22Rv1 (cell line): ENCODE results near the gene OR1K1.

Experiments used
- CTCF ChIP-seq: fragments of 450-650 bp; IDR thresholded peaks from 2 replicates; pipeline ENCODE4 v1.5.1; 2017; ENCODE audit warnings: mild to moderate bottlenecking
- ZFX ChIP-seq: fragments of 450-650 bp; IDR thresholded peaks from 2 replicates; pipeline ENCODE4 v1.6.1; 2017; ENCODE audit warnings: antibody characterized with exemption, borderline replicate concordance

DNA sequence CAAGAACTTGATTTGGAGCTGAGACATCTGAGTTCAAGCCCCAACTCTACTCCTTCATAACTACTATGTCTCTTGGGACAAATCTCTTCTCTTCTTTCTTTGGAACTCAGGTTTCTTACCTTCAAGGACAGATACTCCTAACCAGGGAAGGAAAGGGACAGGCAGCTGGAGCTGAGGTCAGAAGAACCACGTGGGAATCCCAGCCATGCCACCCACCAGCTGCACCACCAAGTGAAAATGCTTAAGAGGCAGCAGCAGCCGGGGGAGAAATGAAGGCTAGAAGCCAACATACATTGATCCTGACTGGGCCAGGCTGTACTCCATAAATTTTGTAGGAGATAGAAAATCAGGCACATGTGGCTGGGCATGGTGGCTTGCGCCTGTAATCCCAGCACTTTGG lies 20.7 kb upstream of the OR1K1 start:
- TF ChIP-seq CTCF (no peak), ZFX (no peak)
